ENCODE data around the gene COL24A1.
A peak's percentile ranks its signal among the peaks of the same experiment; 100 is the strongest.

DNA sequence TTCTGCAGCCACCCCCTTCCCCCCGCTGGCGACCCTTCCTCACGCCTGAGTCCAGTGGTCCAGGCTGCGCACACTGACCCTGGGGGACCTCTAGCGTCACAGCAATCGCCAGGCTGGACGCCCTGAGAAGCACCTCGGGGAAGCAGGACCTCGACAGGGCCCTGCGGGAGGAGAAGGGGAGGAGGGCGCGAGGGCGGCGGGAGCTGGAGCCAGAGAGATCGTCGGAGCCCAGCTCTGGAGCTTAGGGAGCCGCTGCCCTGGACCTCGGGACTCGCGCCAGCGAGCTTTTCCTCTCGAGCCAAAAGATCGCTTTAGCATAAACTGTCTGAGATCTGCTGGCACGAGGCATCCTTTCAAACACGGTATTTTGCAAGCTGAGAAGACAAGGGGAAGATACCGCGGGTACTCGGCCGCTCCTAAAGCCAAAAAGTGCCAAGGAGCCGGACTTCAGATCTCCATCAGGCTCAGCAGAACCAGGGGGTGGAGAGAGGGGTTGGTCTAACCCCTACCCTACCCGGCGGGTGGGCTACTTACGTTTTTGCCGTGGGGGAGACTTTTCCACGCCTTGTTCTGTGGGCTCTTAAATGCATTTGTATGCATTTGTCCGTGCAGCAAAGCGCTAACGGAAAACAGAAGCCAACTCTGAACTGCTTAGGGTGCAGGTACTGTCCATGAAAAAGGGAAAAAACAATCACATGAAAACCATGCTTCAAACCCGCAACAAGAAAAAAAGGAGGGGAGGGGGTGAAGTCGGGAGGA is 586 bp downstream of the COL24A1 start:
- TF ChIP-seq, protein P1, sequence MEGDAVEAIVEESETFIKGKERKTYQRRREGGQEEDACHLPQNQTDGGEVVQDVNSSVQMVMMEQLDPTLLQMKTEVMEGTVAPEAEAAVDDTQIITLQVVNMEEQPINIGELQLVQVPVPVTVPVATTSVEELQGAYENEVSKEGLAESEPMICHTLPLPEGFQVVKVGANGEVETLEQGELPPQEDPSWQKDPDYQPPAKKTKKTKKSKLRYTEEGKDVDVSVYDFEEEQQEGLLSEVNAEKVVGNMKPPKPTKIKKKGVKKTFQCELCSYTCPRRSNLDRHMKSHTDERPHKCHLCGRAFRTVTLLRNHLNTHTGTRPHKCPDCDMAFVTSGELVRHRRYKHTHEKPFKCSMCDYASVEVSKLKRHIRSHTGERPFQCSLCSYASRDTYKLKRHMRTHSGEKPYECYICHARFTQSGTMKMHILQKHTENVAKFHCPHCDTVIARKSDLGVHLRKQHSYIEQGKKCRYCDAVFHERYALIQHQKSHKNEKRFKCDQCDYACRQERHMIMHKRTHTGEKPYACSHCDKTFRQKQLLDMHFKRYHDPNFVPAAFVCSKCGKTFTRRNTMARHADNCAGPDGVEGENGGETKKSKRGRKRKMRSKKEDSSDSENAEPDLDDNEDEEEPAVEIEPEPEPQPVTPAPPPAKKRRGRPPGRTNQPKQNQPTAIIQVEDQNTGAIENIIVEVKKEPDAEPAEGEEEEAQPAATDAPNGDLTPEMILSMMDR (optimal IDR thresholded peaks at IDR 0.05 in 1 of 3, IDR thresholded peaks at IDR 0.05 in 1 of 3, conservative IDR thresholded peaks at IDR 0.05 in 1 of 3; ENCODE audit: extremely low read depth in 1 of 3, insufficient read depth in 2 of 3, low read length in 3 of 3), result no peak
- peak; percentile 88 for TF ChIP-seq EZH2 (IDR thresholded peaks at IDR 0.05; ENCODE audit: low read length)

All from keratinocyte (primary cell).